ENCODE measurements around the gene ABCD2. TPM values are rescaled to one million over a fixed set of nuclear protein-coding genes. Genes with fewer than 3 reads are reported as not detected.

ABCD2 gene
- total and polyA plus RNA-seq, 9 of the 15 experiments (the other 6 are each of a cell fraction or from before 2014, with no cell fraction given) = 0.01 to 0.08 (median 0.04) TPM; not detected in 3

- TF ChIP-seq KDM5B (IDR thresholded peaks at IDR 0.05; ENCODE audit: insufficient replicate concordance, low read depth, low read length) (peak; percentile 35), ZBED1 (IDR thresholded peaks at IDR 0.05) (no peak), ADNP (tag; IDR thresholded peaks at IDR 0.05) (no peak), SPI1 (IDR thresholded peaks at IDR 0.05; ENCODE audit: borderline replicate concordance, low read depth, low read length) (no peak), POLR2H (tag; IDR thresholded peaks at IDR 0.05; ENCODE audit: low read depth) (no peak), GABPA (tag; conservative IDR thresholded peaks at IDR 0.05; ENCODE audit: low read depth) (peak; percentile 73), SOX6 (IDR thresholded peaks at IDR 0.05) (no peak), PCBP2 (IDR thresholded peaks at IDR 0.05; ENCODE audit: low read depth, low read length, poor library complexity, severe bottlenecking) (no peak), YY1 (IDR thresholded peaks at IDR 0.05; ENCODE audit: borderline replicate concordance in 1 of 3, control insufficient read depth in 1 of 3, extremely low read depth in 1 of 3, insufficient read depth in 3 of 3, insufficient read length in 1 of 3, insufficient replicate concordance in 2 of 3, low read depth in 1 of 3, low read length in 2 of 3) (no peak), HDAC1 (IDR thresholded peaks at IDR 0.05) (no peak), ATF2 (CRISPR knock-in tag; IDR thresholded peaks at IDR 0.05) (no peak), GABPB1 (CRISPR knock-in tag; IDR thresholded peaks at IDR 0.05) (peak; percentile 73; the same call in 1 of the 2 replicates), SMC3 (conservative IDR thresholded peaks at IDR 0.05; ENCODE audit: insufficient read depth, low read depth, low read length) (peak; percentile 32; the same call in 1 of the 2 replicates), THAP7 (CRISPR knock-in tag; IDR thresholded peaks at IDR 0.05) (no peak), ZNF121 (CRISPR knock-in tag; conservative IDR thresholded peaks at IDR 0.05) (no peak), RBM34 (IDR thresholded peaks at IDR 0.05; ENCODE audit: borderline replicate concordance, insufficient read depth, low read length) (no peak), ZNF280B (CRISPR knock-in tag; IDR thresholded peaks at IDR 0.05) (no peak), GABPB2 (CRISPR knock-in tag; conservative IDR thresholded peaks at IDR 0.05) (no peak), ILK (tag; IDR thresholded peaks at IDR 0.05; ENCODE audit: borderline replicate concordance, low read depth) (no peak), RBM17 (IDR thresholded peaks at IDR 0.05; ENCODE audit: borderline replicate concordance, low read depth, low read length) (no peak), HMGXB4 (CRISPR knock-in tag; IDR thresholded peaks at IDR 0.05) (no peak), KDM2B (CRISPR knock-in tag; IDR thresholded peaks at IDR 0.05) (no peak)
Measured at GRCh38 chr12:39626033-39626814, 6.6 kb upstream of the ABCD2 start (continued).
